MM.1S (cell line): ENCODE results near the gene ANKDD1A.

ENCODE experiments used
- DNase-seq: peaks from one replicate; pipeline ENCODE4 v3.0.0-alpha.2; 2015
- H2AFZ ChIP-seq: fragments of 300-600 bp; sonication (generic); 2 replicates; pipeline ENCODE4 v1.6.0; 2016; ENCODE audit warnings: antibody characterized with exemption, low read length
- H3F3A ChIP-seq: fragments of 300-600 bp; sonication (generic); 2 replicates; pipeline ENCODE4 v1.6.1; 2016; ENCODE audit warnings: mild to moderate bottlenecking, antibody characterized with exemption, low read length, moderate library complexity, mixed read lengths; ENCODE audit not compliant: insufficient read depth
- H3K27ac ChIP-seq: fragments of 300-600 bp; sonication (generic); 2 replicates; pipeline ENCODE4 v1.5.1; 2016; ENCODE audit warnings: mild to moderate bottlenecking, low read length
- H3K27me3 ChIP-seq: fragments of 300-600 bp; sonication (generic); replicated peaks from 2 replicates; pipeline ENCODE4 v1.6.0; 2016; ENCODE audit warnings: low read length; ENCODE audit not compliant: insufficient read depth
- H3K36me3 ChIP-seq: fragments of 300-600 bp; sonication (generic); replicated peaks from 2 replicates; pipeline ENCODE4 v1.6.1; 2016; ENCODE audit warnings: mild to moderate bottlenecking, low read length, mixed read lengths; ENCODE audit not compliant: insufficient read depth
- H3K4me1 ChIP-seq: fragments of 300-600 bp; sonication (generic); 2 replicates; pipeline ENCODE4 v1.6.1; 2016; ENCODE audit warnings: low read length, mixed read lengths
- H3K4me2 ChIP-seq: fragments of 300-600 bp; sonication (generic); 2 replicates; pipeline ENCODE4 v1.6.0; 2016; ENCODE audit warnings: low read depth, low read length
- H3K4me3 ChIP-seq: fragments of 300-600 bp; sonication (generic); 2 replicates; pipeline ENCODE4 v1.5.1; 2016; ENCODE audit warnings: low read length, mixed read lengths
- H3K79me2 ChIP-seq: fragments of 300-600 bp; sonication (generic); 2 replicates; pipeline ENCODE4 v1.6.1; 2016; ENCODE audit warnings: mixed run types, low read length, mixed read lengths
- H3K9ac ChIP-seq: fragments of 300-600 bp; sonication (generic); 2 replicates; pipeline ENCODE4 v1.6.1; 2016; ENCODE audit warnings: low read length, mixed read lengths
- H3K9me2 ChIP-seq: fragments of 300-600 bp; sonication (generic); replicated peaks from 2 replicates; pipeline ENCODE4 v1.6.1; 2016; ENCODE audit warnings: mild to moderate bottlenecking, low read length, mixed read lengths; ENCODE audit not compliant: insufficient read depth
- H3K9me3 ChIP-seq: fragments of 300-600 bp; sonication (generic); replicated peaks from 2 replicates; pipeline ENCODE4 v1.6.1; 2016; ENCODE audit warnings: mild to moderate bottlenecking, low read length, mixed read lengths; ENCODE audit not compliant: insufficient read depth
- H4K20me1 ChIP-seq: fragments of 300-600 bp; sonication (generic); 2 replicates; pipeline ENCODE4 v1.6.1; 2016; ENCODE audit warnings: mild to moderate bottlenecking, low read length, moderate library complexity, mixed read lengths; ENCODE audit not compliant: insufficient read depth
- EZH2 ChIP-seq: fragments of 300-600 bp; sonication (generic); optimal IDR thresholded peaks from 2 replicates; pipeline ENCODE3; 2017; ENCODE audit warnings: low read depth, mild to moderate bottlenecking, antibody characterized with exemption, low read length, mixed read lengths
- EZH2phosphoT487 ChIP-seq: fragments of 300-600 bp; sonication (generic); IDR thresholded peaks from 2 replicates; pipeline ENCODE4 v1.6.1; 2018; ENCODE audit warnings: antibody characterized with exemption, low read length
- TF ChIP-seq, protein P1 (sequence below): fragments of 300-600 bp; sonication (generic); IDR thresholded peaks from 2 replicates; pipeline ENCODE4 v1.5.1; 2016; ENCODE audit warnings: antibody characterized with exemption, low read length, mixed read lengths

Gene ANKDD1A

DNA sequence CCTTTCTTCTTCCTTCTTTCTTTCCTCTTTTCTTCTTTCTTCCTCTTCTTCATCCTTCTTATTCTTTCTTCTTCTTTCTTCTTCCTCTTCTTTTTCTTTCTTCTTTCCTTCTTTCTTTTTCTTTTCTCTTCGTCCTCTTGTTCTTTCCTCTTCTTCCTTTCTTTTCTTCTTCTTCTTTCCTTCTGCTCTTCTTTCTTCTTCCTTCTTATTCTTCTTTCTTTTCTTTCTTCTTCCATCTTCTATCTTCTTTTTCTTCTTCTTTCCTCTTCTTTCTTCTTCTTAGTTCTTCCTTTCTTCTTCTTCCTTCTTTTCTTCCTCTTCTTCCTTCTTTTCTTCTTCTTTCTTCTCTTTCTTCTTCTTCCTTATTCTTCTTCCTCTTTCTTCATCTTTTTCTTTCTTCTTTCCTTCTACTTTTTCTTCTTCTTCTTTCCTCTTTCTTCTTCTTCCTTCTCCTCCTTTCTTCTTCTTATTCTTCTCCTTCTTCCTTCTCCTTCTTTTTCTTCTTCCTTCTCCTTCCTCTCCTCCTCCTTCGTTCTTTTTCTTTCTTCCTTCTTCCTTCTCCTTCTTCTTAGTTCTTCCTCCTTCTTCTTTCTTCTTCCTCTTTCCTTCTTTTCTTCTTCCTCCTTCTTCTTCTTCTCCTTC, 40.2 kb downstream of the ANKDD1A start:
- no peak for DNase-seq
- TF ChIP-seq EZH2phosphoT487 (no peak), EZH2 (no peak)
- TF ChIP-seq, protein P1, sequence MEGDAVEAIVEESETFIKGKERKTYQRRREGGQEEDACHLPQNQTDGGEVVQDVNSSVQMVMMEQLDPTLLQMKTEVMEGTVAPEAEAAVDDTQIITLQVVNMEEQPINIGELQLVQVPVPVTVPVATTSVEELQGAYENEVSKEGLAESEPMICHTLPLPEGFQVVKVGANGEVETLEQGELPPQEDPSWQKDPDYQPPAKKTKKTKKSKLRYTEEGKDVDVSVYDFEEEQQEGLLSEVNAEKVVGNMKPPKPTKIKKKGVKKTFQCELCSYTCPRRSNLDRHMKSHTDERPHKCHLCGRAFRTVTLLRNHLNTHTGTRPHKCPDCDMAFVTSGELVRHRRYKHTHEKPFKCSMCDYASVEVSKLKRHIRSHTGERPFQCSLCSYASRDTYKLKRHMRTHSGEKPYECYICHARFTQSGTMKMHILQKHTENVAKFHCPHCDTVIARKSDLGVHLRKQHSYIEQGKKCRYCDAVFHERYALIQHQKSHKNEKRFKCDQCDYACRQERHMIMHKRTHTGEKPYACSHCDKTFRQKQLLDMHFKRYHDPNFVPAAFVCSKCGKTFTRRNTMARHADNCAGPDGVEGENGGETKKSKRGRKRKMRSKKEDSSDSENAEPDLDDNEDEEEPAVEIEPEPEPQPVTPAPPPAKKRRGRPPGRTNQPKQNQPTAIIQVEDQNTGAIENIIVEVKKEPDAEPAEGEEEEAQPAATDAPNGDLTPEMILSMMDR = no peak
- H3K4me3 ChIP-seq = no peak overlapping the region
- H4K20me1 ChIP-seq = no peaks in the 10 kb centered on the region
- H3K36me3 ChIP-seq = 0 out of 2 replicates have a peak, but pooled peaks cover 3% of the 10 kb centered on the region
- no peaks in the 10 kb centered on the region for H3K9me2 ChIP-seq
- no peaks in the 10 kb centered on the region for H3K9me3 ChIP-seq
- H3K27ac ChIP-seq = no peak overlapping the region
- no peak overlapping the region for H3K9ac ChIP-seq
- H2AFZ ChIP-seq = no peak overlapping the region
- H3F3A ChIP-seq = peaks cover 10% of the 10 kb centered on the region; the same call in 1 of the 2 replicates
- no peaks in the 10 kb centered on the region for H3K4me1 ChIP-seq
- no peaks in the 10 kb centered on the region for H3K79me2 ChIP-seq
- no peak overlapping the region for H3K4me2 ChIP-seq
- H3K27me3 ChIP-seq = no peaks in the 10 kb centered on the region

DNA sequence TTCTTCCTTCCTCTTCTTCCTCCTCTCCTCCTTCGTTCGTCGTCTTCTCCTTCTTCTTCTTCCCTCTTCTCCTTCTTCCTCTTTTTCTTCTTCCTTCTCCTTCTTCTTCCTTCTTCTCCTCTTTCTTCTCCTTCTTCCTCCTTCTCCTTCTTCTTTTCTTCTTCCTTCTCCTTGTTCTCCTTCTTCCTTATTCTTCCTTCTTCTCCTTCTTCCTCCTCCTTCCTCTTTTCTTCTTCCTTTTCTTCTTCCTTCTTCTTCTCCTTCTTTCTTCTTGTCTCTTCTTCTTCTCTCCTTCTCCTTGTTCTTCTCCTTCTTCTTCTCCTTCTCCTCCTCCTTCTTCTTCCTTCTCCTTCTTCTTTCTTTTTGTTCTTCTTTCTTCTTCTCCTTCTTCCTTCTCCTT, 42.7 kb downstream of the ANKDD1A start:
- TF ChIP-seq, protein P1 = no peak

DNA sequence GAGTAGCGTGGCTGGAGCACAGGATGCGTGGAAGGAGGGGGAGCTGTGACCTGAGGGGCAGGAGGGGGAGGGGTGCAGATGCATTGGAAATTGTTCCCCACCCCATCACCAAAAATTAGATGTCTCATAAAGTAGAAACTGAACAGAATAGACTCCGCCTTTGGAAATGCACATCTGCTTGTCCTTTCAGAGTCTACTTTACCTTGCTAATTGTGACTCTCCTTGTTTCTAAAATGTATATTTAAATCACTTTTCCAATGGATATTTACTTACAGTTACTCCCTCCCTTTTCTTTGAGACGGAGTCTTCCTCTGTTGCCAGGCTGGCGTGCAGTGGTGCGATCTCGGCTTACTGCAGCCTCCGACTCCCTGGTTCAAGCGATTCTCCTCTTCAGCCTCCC, 47.4 kb downstream of the ANKDD1A start:
- Histone ChIP-seq H3K4me2 (no peak overlapping the region), H2AFZ (no peak overlapping the region), H3K27ac (no peak overlapping the region), H3K9me2 (no peaks in the 10 kb centered on the region), H3K4me1 (no peaks in the 10 kb centered on the region), H3K9ac (no peak overlapping the region), H3K79me2 (no peaks in the 10 kb centered on the region), H4K20me1 (no peaks in the 10 kb centered on the region), H3F3A (no peaks in the 10 kb centered on the region), H3K4me3 (no peak overlapping the region), H3K9me3 (no peaks in the 10 kb centered on the region), H3K36me3 (no peaks in the 10 kb centered on the region), H3K27me3 (no peaks in the 10 kb centered on the region)
- no peak for DNase-seq
- TF ChIP-seq EZH2 = no peak
- TF ChIP-seq, protein P1 = no peak
- TF ChIP-seq EZH2phosphoT487 = no peak

More for the DNA sequence above, 42.7 kb downstream of the ANKDD1A start:
- no peak overlapping the region for H3K27ac ChIP-seq
- H3K27me3 ChIP-seq = no peaks in the 10 kb centered on the region
- H3K9me3 ChIP-seq = no peaks in the 10 kb centered on the region
- no peak overlapping the region for H3K9ac ChIP-seq
- H3F3A ChIP-seq = peaks cover 10% of the 10 kb centered on the region; the same call in 1 of the 2 replicates
- no peaks in the 10 kb centered on the region for H3K4me1 ChIP-seq
- DNase-seq = no peak
- no peak overlapping the region for H3K4me2 ChIP-seq
- H3K36me3 ChIP-seq = 0 out of 2 replicates have a peak, but pooled peaks cover 3% of the 10 kb centered on the region
- H3K4me3 ChIP-seq = no peak overlapping the region
- no peaks in the 10 kb centered on the region for H4K20me1 ChIP-seq
- H2AFZ ChIP-seq = no peak overlapping the region
- H3K79me2 ChIP-seq = no peaks in the 10 kb centered on the region
- H3K9me2 ChIP-seq = no peaks in the 10 kb centered on the region
